Measurements from ENCODE around the gene HS1BP3.

HS1BP3 gene, protein sequence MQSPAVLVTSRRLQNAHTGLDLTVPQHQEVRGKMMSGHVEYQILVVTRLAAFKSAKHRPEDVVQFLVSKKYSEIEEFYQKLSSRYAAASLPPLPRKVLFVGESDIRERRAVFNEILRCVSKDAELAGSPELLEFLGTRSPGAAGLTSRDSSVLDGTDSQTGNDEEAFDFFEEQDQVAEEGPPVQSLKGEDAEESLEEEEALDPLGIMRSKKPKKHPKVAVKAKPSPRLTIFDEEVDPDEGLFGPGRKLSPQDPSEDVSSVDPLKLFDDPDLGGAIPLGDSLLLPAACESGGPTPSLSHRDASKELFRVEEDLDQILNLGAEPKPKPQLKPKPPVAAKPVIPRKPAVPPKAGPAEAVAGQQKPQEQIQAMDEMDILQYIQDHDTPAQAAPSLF

GRCh38 chr2:20650877-20651730 lies at the start of gene HS1BP3:
Gene HS1BP3, minus strand, starts transcription at chr2:20651098. Its CDS starts 35 bp downstream, at chr2:20651063.
- peak; percentile 67 for DNase-seq (ENCODE audit: low read depth, low spot score)

DNA sequence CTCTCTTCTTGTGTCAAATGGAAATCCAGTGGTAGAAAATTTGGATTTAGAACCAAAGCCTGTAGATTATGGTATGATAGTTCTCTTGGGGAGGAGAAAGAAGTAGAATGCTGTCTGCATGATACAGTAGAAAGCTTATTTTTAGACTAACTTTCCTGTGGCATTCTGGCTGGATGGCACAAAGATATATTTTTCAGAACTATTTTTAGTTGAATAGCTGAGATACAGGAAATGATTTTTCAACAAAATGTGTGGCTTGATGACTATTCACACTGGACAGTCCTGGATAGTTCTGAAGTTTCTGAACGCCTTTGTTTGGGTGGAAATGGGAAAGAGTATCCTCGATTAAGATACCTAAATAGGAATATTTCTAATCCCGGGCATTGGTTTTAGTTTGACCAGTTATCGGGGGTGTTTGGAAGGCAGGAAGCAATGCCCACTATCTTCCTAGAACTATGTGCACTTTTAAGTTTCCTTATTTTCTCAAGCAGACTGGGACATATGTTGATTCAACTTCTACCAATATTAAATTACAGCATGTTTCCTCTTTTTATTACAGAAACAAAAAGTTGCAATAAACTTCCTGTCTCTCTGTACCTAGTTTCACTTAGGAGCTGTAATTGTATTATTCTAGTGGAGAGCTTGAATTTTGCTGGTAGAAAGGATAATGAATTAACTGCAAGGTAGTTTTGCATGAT lies 48.2 kb upstream of the HS1BP3 start:
- no peak for DNase-seq (ENCODE audit: low read depth, low spot score)

GRCh38 chr2:20697322-20697934 lies 46.5 kb upstream of the HS1BP3 start:
- DNase-seq (ENCODE audit: low read depth, low spot score) = no peak

GRCh38 chr2:20696366-20696765 lies 45.5 kb upstream of the HS1BP3 start:
- no peak for DNase-seq (ENCODE audit: low read depth, low spot score)

DNA sequence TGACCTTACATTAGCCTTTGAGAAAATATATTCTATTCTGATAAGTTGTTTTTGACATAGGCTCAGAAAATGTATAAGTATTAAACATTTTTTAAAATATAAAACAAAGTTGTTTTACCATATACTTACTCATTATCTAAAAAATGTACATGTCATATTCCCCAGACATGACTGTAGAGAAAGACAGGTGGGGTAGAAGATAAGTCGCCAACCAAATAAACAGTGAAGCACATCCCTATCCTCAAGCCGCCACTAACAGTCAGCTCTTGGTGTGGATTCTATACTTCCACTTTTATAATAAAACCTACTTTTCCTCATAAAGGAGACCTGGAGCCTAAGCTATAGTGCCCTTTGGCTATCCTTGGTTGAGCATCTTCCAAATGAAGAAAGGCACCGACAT lies 42.4 kb upstream of the HS1BP3 start:
- DNase-seq (ENCODE audit: low read depth, low spot score) = no peak

- DNase-seq (ENCODE audit: low read depth, low spot score) = no peak
These were observed 41.2 kb upstream of the HS1BP3 start for GRCh38 chr2:20692081-20692480.

- DNase-seq (ENCODE audit: low read depth, low spot score) = no peak
These were observed 40.3 kb upstream of the HS1BP3 start for GRCh38 chr2:20691076-20691734.

DNA sequence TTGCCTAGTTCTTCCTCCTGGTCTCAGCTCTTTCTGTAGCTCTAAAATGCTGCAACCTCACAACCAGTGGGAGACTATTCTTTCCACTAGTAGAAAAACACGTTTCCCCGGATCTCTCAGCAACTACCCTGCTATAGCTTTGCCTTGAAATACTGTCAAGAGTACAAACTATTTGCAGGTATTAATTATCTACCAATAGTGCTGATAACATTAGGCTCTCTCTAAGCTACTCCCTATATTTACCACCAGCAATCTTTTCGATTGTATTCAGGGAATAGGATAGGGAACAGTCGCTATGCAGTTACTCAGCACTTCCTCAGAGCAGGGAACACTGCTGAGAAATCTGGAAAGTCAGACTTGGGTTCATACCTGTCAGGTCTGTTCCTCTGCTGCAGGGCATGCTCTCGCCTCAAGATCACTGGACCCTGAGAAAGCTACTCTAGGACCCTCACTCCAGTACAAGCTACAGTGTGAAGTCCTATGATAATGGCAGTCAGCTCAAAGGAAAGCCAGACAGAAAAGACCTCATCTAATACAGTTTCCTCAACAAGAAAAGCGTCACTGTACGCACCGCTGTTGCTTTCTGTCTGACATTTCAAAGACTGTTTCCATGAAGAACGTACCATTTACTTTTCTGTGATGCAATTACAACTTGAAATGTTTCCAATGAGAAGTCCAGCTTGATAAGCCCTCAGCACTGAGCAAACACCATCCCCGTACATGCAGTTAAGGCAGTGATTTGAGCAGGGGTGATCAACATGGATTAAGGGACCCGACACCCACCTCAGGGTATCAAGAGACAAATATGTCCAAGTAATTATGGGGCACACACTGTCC lies 38.7 kb upstream of the HS1BP3 start:
- DNase-seq (ENCODE audit: low read depth, low spot score) = no peak

DNA sequence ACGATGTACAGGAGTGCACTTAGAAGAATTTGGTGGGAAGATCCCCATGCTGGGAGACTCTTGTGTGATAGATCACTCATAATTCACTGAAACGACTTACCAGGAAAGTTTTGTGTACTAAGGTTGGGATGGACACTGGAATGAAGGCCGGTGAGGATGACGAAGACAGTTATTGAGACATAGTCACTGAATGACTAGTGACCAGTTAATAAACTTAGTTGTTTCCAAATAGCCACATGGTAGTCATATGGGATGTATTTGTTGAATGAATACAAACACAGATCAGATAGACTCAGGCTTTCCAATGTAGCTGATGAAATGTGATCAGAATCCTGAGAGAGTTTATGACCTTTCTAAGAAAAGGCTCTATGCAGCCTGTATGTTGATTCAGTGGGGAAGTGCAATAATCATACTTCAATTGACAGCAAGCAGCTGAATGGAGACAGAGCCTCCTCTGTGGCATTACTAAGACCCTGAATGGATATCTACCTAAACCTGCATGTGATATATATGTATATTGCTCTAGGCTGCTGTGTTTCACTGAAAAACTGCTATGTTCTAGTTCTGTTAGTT lies 36.4 kb upstream of the HS1BP3 start:
- DNase-seq (ENCODE audit: low read depth, low spot score) = no peak

- no peak for DNase-seq (ENCODE audit: low read depth, low spot score)
These were observed 33.7 kb upstream of the HS1BP3 start for GRCh38 chr2:20684581-20685063.

GRCh38 chr2:20682167-20682920 lies 31.4 kb upstream of the HS1BP3 start:
- DNase-seq (ENCODE audit: low read depth, low spot score) = no peak

GRCh38 chr2:20680744-20681375 lies 30.0 kb upstream of the HS1BP3 start:
- no peak for DNase-seq (ENCODE audit: low read depth, low spot score)

DNA sequence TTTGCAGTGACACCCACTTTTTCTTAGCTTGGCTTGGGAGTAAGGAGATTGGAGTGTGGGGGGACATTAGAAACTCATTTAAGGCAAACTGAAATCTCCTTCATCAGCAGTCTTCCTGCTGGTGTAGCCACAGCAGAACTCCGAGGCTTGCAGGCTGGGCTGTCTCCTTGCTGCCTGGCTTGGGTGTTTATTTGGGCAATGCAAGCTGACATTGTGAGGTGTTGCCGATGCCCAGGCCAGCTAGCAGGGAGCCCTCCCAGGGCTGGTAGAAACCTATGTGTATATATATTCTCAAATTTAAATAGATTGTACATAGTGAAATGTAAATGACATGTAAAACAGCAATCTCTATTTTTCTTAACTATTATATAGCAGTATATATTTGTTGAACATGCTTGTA lies 27.9 kb upstream of the HS1BP3 start:
- DNase-seq (ENCODE audit: low read depth, low spot score) = no peak

DNA sequence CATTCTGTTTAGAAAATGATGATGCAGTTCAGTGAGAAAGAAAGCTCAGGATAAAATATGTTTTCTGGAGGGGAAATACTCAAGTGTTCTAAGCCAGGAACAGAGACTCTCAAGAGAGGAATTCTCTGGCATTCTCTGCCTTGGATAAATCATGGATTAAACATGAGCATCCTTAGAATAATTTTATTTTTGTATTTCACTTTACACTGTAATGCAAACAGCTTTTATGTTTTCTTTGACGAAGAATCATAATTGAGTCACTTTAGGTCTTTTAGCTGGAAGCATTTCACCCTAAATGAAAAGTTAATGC lies 27.1 kb upstream of the HS1BP3 start:
- no peak for DNase-seq (ENCODE audit: low read depth, low spot score)

DNA sequence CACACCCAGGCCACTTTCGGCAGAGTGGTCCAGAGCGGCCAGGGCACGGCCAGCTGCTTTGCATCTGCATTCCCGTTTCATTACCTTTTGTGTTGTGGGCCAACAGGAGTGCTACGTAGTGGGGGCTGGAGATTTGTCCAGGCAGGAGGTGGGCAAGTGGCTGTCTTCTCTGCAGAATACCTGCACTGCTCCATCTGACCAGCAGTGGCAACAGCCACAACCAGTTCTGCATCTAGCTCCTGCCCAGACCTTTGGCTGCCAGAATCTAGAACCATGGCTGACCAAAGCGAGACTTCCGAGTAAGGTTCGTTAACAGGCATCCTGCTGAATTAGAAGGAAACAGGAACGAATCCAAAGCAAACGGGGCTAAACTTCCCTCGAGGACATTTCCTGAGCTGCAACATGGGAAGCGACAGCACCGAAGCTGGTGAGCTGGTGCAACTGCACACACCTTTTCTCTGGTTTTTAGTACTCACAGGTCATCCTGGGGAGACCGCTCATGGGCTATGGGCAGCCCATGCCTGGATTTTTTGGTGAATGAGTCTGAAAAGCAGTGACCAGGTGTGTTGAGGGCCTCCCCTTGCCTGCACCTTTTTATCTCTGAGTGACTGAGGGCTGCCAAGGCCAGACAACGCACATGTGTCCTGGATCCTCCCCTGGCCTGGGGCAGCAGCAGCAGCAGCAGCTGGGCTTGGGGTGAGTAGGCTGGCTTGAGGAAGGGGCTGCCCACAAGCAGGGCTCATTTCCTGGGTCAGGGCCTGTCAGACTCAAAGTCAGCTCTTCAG lies 26.6 kb upstream of the HS1BP3 start:
- no peak for DNase-seq (ENCODE audit: low read depth, low spot score)

- no peak for DNase-seq (ENCODE audit: low read depth, low spot score)
These were observed 25.7 kb upstream of the HS1BP3 start for GRCh38 chr2:20676353-20677215.
